Ascending aorta (tissue), 2 donors: ENCODE measurements around the gene TNKS1BP1. TPM values are rescaled to one million over a fixed set of nuclear protein-coding genes. Genes with fewer than 3 reads are reported as not detected.

Experiments
- DNase-seq, 2 donors: peaks; one replicate each; pipeline ENCODE4 v3.0.0-alpha.2; 2019; ENCODE audit warnings: low spot score in 2 of 2
- H3K27ac ChIP-seq, 2 donors: fragments of 200-600 bp; sonication (generic); one replicate each; pipeline ENCODE4 v1.5.1; 2016 to 2017; ENCODE audit warnings: mild to moderate bottlenecking in 1 of 2
- H3K27me3 ChIP-seq: fragments of 200-600 bp; sonication (generic); one replicate; pipeline ENCODE4 v1.5.1; 2017
- H3K36me3 ChIP-seq, 2 donors: fragments of 200-600 bp; sonication (generic); one replicate each; pipeline ENCODE4 v1.5.1; 2016
- H3K4me1 ChIP-seq, 2 donors: fragments of 200-600 bp; sonication (generic); one replicate each; pipeline ENCODE4 v1.5.1; 2016 to 2017; ENCODE audit warnings: mild to moderate bottlenecking in 1 of 2
- H3K4me3 ChIP-seq, 2 donors: fragments of 200-600 bp; sonication (generic); one replicate each; pipeline ENCODE4 v1.5.1; 2016 to 2017; ENCODE audit warnings: mild to moderate bottlenecking in 1 of 2
- H3K9me3 ChIP-seq, 2 donors: fragments of 200-600 bp; sonication (generic); one replicate each; pipeline ENCODE4 v1.5.1; 2016
- CTCF ChIP-seq, 3 experiments: fragments of 200-600 bp in 2 of 3; fragments of 450-650 bp in 1 of 3; sonication (generic) in 2 of 3; IDR thresholded peaks; one replicate each; pipeline ENCODE4 v1.5.1; 2016 to 2019; ENCODE audit warnings: antibody characterized with exemption in 3 of 3, mild to moderate bottlenecking in 1 of 3, moderate library complexity in 1 of 3
- intact Hi-C: fragments of 100-400 bp; cut with DNase I; formaldehyde crosslinking; loops from one replicate; pipeline ENCODE4 v1.15.1; 2023
- total RNA-seq: library from RNA; depleted of rRNA; stranded (reverse); fragments of >200 nt; gene quantifications from one replicate; pipeline ENCODE4 v1.1.0, GENCODE V29; 2016

Gene TNKS1BP1
- total RNA-seq, 1 donor from 2014 or later, result 131 TPM

DNA sequence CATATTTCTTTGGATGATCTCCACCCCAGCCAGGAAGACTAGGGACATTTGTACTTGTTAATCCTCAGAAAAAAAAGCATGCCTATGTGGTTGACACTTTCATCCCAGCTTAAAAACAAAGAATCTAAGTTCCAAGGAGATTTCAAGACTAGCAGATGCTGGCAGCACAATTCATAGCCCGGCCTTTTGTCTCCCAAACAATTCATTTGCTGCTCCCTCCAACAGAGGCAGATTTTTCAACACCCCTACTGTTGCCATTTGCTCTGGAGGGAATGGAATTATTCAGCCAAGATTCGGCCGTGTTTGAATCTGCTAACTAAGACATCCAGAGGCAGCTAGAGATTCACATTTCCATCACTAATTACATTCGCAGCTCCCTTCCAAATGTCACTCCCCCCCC lies 28.7 kb upstream of the TNKS1BP1 start:
- no peak for DNase-seq
- Histone ChIP-seq H3K4me1 (no peaks in the 10 kb centered on the region), H3K4me3 (no peak overlapping the region), H3K27ac (no peak overlapping the region), H3K27me3 (no peaks in the 10 kb centered on the region), H3K9me3 (no peaks in the 10 kb centered on the region), H3K36me3 (no peaks in the 10 kb centered on the region)
- intact Hi-C loops, result no loop called here
- no peak for TF ChIP-seq CTCF (IDR thresholded peaks at IDR 0.05)

GRCh38 chr11:57353036-57353435 lies 28.3 kb upstream of the TNKS1BP1 start:
- no peak for TF ChIP-seq CTCF (IDR thresholded peaks at IDR 0.05)
- no peak for DNase-seq
- Histone ChIP-seq H3K4me3 (no peak overlapping the region), H3K27ac (no peak overlapping the region), H3K9me3 (no peaks in the 10 kb centered on the region), H3K36me3 (no peaks in the 10 kb centered on the region), H3K4me1 (no peaks in the 10 kb centered on the region), H3K27me3 (no peaks in the 10 kb centered on the region)
- intact Hi-C loops, result no loop called here

- peak; percentile 67 to 94 (median 93) for TF ChIP-seq CTCF (IDR thresholded peaks at IDR 0.05)
- intact Hi-C loops, result loop anchor here (5.0 kb wide), 3 partner anchors 133 to 507 kb away; no protein-coding TSS in a partner anchor
- Histone ChIP-seq H3K4me3 (no peak overlapping the region), H3K36me3 (no peaks in the 10 kb centered on the region), H3K27me3 (no peaks in the 10 kb centered on the region), H3K27ac (no peak overlapping the region), H3K9me3 (no peaks in the 10 kb centered on the region), H3K4me1 (no peaks in the 10 kb centered on the region)
- peak in 1 of 2 donors; percentile 81 for DNase-seq
Measured at GRCh38 chr11:57349491-57350274, 24.9 kb upstream of the TNKS1BP1 start.

GRCh38 chr11:57348636-57349313 lies 24.0 kb upstream of the TNKS1BP1 start:
- no peak for TF ChIP-seq CTCF (IDR thresholded peaks at IDR 0.05)
- Histone ChIP-seq H3K27ac (no peak overlapping the region), H3K27me3 (no peaks in the 10 kb centered on the region), H3K4me1 (no peaks in the 10 kb centered on the region), H3K36me3 (no peaks in the 10 kb centered on the region), H3K4me3 (no peak overlapping the region), H3K9me3 (no peaks in the 10 kb centered on the region)
- intact Hi-C loops, result loop anchor here (5.0 kb wide), 3 partner anchors 134 to 506 kb away; no protein-coding TSS in a partner anchor
- no peak for DNase-seq

DNA sequence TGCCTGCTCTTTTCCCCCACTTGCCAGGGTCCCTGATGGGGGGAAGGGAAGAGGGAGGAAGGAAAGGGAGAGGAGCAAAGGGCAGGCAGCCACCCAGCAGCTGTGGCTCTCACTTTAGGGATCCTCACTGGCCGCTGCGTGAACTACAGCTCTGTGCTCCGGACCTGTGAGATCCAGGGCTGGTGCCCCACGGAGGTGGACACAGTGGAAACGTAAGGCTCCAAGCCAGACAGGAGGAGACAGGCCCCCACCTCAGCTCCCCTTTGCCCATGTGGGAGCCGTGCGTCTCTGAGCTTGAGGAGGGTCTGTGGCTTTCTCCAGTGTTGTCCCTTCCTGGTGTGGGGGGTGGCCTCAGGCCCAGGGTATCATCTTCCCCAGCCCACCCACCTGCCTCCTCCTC lies 23.3 kb upstream of the TNKS1BP1 start:
- intact Hi-C loops, result loop anchor here (5.0 kb wide), 3 partner anchors 134 to 506 kb away; no protein-coding TSS in a partner anchor
- no peaks in the 10 kb centered on the region for H3K9me3 ChIP-seq
- H3K27ac ChIP-seq, result no peak overlapping the region
- H3K27me3 ChIP-seq, result no peaks in the 10 kb centered on the region
- H3K4me1 ChIP-seq, result no peaks in the 10 kb centered on the region
- H3K4me3 ChIP-seq, result no peak overlapping the region
- TF ChIP-seq CTCF (IDR thresholded peaks at IDR 0.05), result no peak
- no peak for DNase-seq
- H3K36me3 ChIP-seq, result no peaks in the 10 kb centered on the region
